Caco-2 (cell line): ENCODE measurements around the gene YPEL3. TPM values are rescaled to one million over a fixed set of nuclear protein-coding genes. Genes with fewer than 3 reads are reported as not detected.

Experiments used
- BruUV-seq: library from RNA; stranded (reverse); fragments of 400-500 nt; replicated peaks from 2 replicates; lab custom pipeline; 2021; lab: Mats Ljungman, UMichigan
- CTCF ChIA-PET: fragments of 300-600 bp; sonication (Branson Sonifier 250); formaldehyde crosslinking; loops from one replicate; lab custom pipeline; 2022; ENCODE audit warnings: antibody characterized with exemption; lab: Charles Lee
- POLR2A ChIA-PET: fragments of 300-600 bp; sonication (Branson Sonifier 250); formaldehyde crosslinking; loops from one replicate; lab custom pipeline; 2022; ENCODE audit warnings: antibody characterized with exemption; lab: Charles Lee
- DNase-seq, 2 experiments: peaks; one replicate each; pipeline versions ENCODE4 v3.0.0 to v3.0.0-alpha.2; 2020 to 2022
- H3K27me3 ChIP-seq: replicated peaks from 2 replicates; pipeline ENCODE4 v1.6.0; 2011; ENCODE audit warnings: low read length; ENCODE audit not compliant: control insufficient read depth, insufficient read depth
- H3K36me3 ChIP-seq: 2 replicates; pipeline ENCODE4 v1.5.1; 2011; ENCODE audit warnings: low read length; ENCODE audit not compliant: control insufficient read depth, insufficient read depth
- H3K4me1 ChIP-seq: fragments of 250-450 bp; sonication (Bioruptor Pico); 2 replicates; pipeline ENCODE4 v1.5.1; 2020; ENCODE audit warnings: mild to moderate bottlenecking
- H3K4me3 ChIP-seq: 2 replicates; pipeline ENCODE4 v1.5.1; 2011; ENCODE audit warnings: low read depth, mild to moderate bottlenecking, control low read depth, low read length
- H3K9me3 ChIP-seq: fragments of 250-450 bp; sonication (Bioruptor Pico); 2 replicates; pipeline ENCODE4 v1.5.1; 2020; ENCODE audit warnings: mild to moderate bottlenecking, moderate library complexity
- H3K27ac Mint-ChIP-seq: one replicate; pipeline ENCODE4 v1.8.0; 2022; ENCODE audit warnings: mixed read lengths; ENCODE audit not compliant: unreplicated experiment
- H3K27me3 Mint-ChIP-seq: one replicate; pipeline ENCODE4 v1.8.0; 2022; ENCODE audit warnings: mixed read lengths; ENCODE audit not compliant: insufficient read depth, unreplicated experiment
- H3K36me3 Mint-ChIP-seq: one replicate; pipeline ENCODE4 v1.8.0; 2022; ENCODE audit warnings: mild to moderate bottlenecking, mixed read lengths; ENCODE audit not compliant: insufficient read depth, unreplicated experiment
- H3K4me1 Mint-ChIP-seq: one replicate; pipeline ENCODE4 v1.8.0; 2022; ENCODE audit warnings: low read depth, mixed read lengths; ENCODE audit not compliant: unreplicated experiment
- H3K4me3 Mint-ChIP-seq: one replicate; pipeline ENCODE4 v1.8.0; 2022; ENCODE audit warnings: mild to moderate bottlenecking, moderate library complexity, mixed read lengths; ENCODE audit not compliant: unreplicated experiment
- H3K9me3 Mint-ChIP-seq: one replicate; pipeline ENCODE4 v1.8.0; 2022; ENCODE audit warnings: mixed read lengths; ENCODE audit not compliant: unreplicated experiment
- intact Hi-C: fragments of 100-400 bp; cut with micrococcal nuclease; formaldehyde crosslinking; loops from one replicate; pipeline ENCODE4 v1.10.0; 2022; ENCODE audit not compliant: unreplicated experiment
- total RNA-seq: library from RNA; stranded (reverse); gene quantifications from 2 replicates; pipeline ENCODE4 v1.2.3, GENCODE V29; 2022
- TF ChIP-seq, protein P1 (sequence below), 2 experiments: fragments of 200-600 bp in 1 of 2; IDR thresholded peaks; 1 replicate in 1 of 2; 2 replicates in 1 of 2; pipeline versions ENCODE4 v1.5.1 to v1.8.0; 2011 to 2022; ENCODE audit warnings: antibody characterized with exemption in 1 of 2, control low read depth in 1 of 2, inconsistent platforms in 1 of 2, low read depth in 1 of 2, low read length in 1 of 2, mild to moderate bottlenecking in 1 of 2, moderate library complexity in 1 of 2; ENCODE audit not compliant: insufficient read depth in 1 of 2, severe bottlenecking in 1 of 2, unreplicated experiment in 1 of 2

The YPEL3 gene
- total RNA-seq, 1 experiment from 2014 or later, result 26.3 TPM

DNA sequence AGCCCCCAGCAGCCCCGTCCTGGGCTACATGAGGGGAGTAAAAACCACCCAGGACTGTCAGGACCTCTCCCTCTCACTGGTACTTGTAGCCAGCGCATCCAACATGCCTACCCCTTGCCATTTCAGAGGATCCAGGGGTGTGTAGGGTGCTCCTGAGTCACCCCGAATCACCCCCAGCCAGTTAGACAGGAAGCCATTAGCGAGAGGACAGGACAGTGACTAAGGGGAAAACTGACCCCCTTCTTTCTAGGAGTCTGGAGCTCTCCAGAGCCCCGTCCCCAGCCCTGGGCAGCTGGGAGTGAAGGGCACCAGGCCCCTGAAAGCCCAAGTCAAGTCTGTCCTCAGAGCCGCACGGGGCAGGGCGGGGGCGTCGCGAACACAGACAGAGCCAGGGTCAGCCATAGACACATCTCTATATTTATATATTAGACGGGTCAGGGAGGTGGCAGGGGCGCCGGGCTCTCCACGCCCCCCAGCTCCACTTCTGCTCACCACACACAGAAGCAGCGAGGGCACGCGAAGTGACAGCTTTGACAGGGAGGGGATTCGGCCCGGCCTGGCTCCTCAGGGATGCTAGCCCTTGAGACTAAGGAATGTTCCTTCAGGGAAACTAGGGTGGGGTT, 17.8 kb upstream of the YPEL3 start:
- H3K4me1 Mint-ChIP-seq, result peaks cover 9% of the 10 kb centered on the region
- H3K27me3 ChIP-seq, result no peaks in the 10 kb centered on the region
- no TSS peak for BruUV-seq
- CTCF ChIA-PET, result interaction anchor here (1.0 kb wide), 1 partner anchor 22 kb away, joined by 3 read pairs; the partner anchor contains the start of gene TBX6
- POLR2A ChIA-PET, result no interaction called here
- peak overlapping the region; percentile 2 for H3K27ac Mint-ChIP-seq
- no peak for DNase-seq
- H3K4me3 ChIP-seq, result no peak overlapping the region
- peaks cover 18% of the 10 kb centered on the region; the same call in 1 of the 2 replicates for H3K4me1 ChIP-seq
- H3K27me3 Mint-ChIP-seq, result no peaks in the 10 kb centered on the region
- peaks cover 1% of the 10 kb centered on the region; the same call in 1 of the 2 replicates for H3K36me3 ChIP-seq
- H3K4me3 Mint-ChIP-seq, result no peak overlapping the region
- H3K9me3 Mint-ChIP-seq, result no peaks in the 10 kb centered on the region
- H3K9me3 ChIP-seq, result no peaks in the 10 kb centered on the region
- H3K36me3 Mint-ChIP-seq, result peaks cover 12% of the 10 kb centered on the region
- intact Hi-C loops, result no loop called here
- TF ChIP-seq, protein P1, sequence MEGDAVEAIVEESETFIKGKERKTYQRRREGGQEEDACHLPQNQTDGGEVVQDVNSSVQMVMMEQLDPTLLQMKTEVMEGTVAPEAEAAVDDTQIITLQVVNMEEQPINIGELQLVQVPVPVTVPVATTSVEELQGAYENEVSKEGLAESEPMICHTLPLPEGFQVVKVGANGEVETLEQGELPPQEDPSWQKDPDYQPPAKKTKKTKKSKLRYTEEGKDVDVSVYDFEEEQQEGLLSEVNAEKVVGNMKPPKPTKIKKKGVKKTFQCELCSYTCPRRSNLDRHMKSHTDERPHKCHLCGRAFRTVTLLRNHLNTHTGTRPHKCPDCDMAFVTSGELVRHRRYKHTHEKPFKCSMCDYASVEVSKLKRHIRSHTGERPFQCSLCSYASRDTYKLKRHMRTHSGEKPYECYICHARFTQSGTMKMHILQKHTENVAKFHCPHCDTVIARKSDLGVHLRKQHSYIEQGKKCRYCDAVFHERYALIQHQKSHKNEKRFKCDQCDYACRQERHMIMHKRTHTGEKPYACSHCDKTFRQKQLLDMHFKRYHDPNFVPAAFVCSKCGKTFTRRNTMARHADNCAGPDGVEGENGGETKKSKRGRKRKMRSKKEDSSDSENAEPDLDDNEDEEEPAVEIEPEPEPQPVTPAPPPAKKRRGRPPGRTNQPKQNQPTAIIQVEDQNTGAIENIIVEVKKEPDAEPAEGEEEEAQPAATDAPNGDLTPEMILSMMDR (IDR thresholded peaks at IDR 0.05; ENCODE audit: insufficient read depth in 1 of 2, low read depth in 1 of 2, low read length in 1 of 2, severe bottlenecking in 1 of 2, unreplicated experiment in 1 of 2), result no peak

DNA sequence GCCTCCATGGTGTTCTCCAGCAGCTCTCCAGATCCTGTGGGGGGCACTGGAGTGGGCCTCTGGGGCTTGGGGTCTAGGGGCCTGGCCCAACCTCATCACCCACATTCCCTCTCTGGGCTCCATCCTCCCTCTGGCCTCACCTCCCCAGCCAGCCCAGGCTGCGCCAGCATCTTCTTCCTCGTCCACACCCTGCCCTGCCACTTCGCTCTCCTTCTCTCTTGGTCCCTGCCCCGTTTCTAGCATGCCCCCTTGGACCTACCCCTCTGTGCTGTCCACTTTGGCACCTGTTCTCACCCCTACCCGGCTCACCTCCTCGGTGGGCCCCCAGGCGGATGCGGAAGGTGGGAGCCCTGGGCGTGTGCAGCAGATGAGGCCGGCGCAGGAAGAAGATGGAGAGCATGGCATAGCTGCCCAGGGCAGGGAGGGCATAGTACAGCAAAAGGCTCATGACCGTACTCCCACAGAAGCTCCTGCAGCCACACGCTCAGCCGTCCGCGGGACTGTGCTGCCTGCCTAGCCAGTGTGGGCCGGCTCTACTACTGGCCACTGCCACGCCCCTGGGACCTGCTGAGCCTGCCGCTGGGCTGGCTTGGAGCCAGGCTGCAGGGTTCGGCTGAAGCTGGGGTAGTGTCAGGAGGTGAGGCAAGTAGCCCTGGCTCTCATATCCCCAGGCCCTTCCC, 17.2 kb upstream of the YPEL3 start, which contains the start of gene GDPD3:
TSS of gene GDPD3 (minus strand) at position 507 of the 680 bp plus-strand sequence. CDS start at position 448, 59 bp downstream.
- Histone ChIP-seq H3K36me3 (peaks cover 1% of the 10 kb centered on the region; the same call in 1 of the 2 replicates), H3K4me3 (no peak within 1 kb of the TSS), H3K9me3 (no peaks in the 10 kb centered on the region), H3K27me3 (no peaks in the 10 kb centered on the region), H3K4me1 (peaks cover 18% of the 10 kb centered on the region; the same call in 1 of the 2 replicates)
- intact Hi-C loops, result no loop called here
- POLR2A ChIA-PET, result interaction anchor here (0.5 kb wide), 1 partner anchor 94 kb away, joined by 3 read pairs; no protein-coding TSS in a partner anchor
- no peaks in the 10 kb centered on the region for H3K27me3 Mint-ChIP-seq
- peak in 1 of 2 experiments; percentile 38 for DNase-seq
- BruUV-seq, result no TSS peak
- CTCF ChIA-PET, result interaction anchor here (0.8 to 1.8 kb wide), 7 partner anchors 9 to 296 kb away, joined by 3 to 22 read pairs (median 5); partner anchors contain the start of genes MAPK3, TAOK2 and TBX6
- TF ChIP-seq, protein P1 (IDR thresholded peaks at IDR 0.05; ENCODE audit: insufficient read depth in 1 of 2, low read depth in 1 of 2, low read length in 1 of 2, severe bottlenecking in 1 of 2, unreplicated experiment in 1 of 2), result no peak
- peaks cover 9% of the 10 kb centered on the region for H3K4me1 Mint-ChIP-seq
- no peak within 1 kb of the TSS for H3K4me3 Mint-ChIP-seq
- peaks cover 12% of the 10 kb centered on the region for H3K36me3 Mint-ChIP-seq
- H3K9me3 Mint-ChIP-seq, result no peaks in the 10 kb centered on the region
- H3K27ac Mint-ChIP-seq, result peak within 1 kb of the TSS; percentile 2
